HL-60 (cell line): ENCODE results near the gene GREB1.

Experiments
- DNase-seq, 2 experiments: peaks; one replicate each; pipeline ENCODE4 v3.0.0-alpha.2; 2010 to 2020; ENCODE audit warnings: low read depth in 1 of 2, low spot score in 1 of 2
- H3K27ac ChIP-seq: fragments of 250-450 bp; sonication (Bioruptor Pico); replicated peaks from 2 replicates; pipeline ENCODE4 v1.5.1; 2020; ENCODE audit warnings: mild to moderate bottlenecking, moderate library complexity
- H3K27me3 ChIP-seq: fragments of 250-450 bp; sonication (Bioruptor Pico); 2 replicates; pipeline ENCODE4 v1.5.1; 2021; ENCODE audit warnings: mild to moderate bottlenecking, moderate library complexity; ENCODE audit not compliant: insufficient read depth, poor library complexity, severe bottlenecking
- H3K4me3 ChIP-seq: replicated peaks from 2 replicates; pipeline ENCODE4 v1.5.1; 2011; ENCODE audit warnings: mild to moderate bottlenecking, control low read depth, low read length; ENCODE audit not compliant: insufficient read depth
- GABPA ChIP-seq: IDR thresholded peaks from 2 replicates; pipeline ENCODE4 v1.6.1; 2012; ENCODE audit warnings: low read depth
- POLR2AphosphoS5 ChIP-seq: IDR thresholded peaks from 2 replicates; pipeline ENCODE4 v1.6.1; 2012; ENCODE audit warnings: low read depth
- SPI1 ChIP-seq: IDR thresholded peaks from 2 replicates; pipeline ENCODE4 v1.6.1; 2012; ENCODE audit warnings: low read depth, mild to moderate bottlenecking, borderline replicate concordance
- TF ChIP-seq, protein P1 (sequence below): IDR thresholded peaks from one replicate; pipeline ENCODE4 v1.5.1; 2011; ENCODE audit warnings: low read length, control low read depth, inconsistent platforms; ENCODE audit not compliant: insufficient read depth
- TF ChIP-seq, protein P2 (sequence below): IDR thresholded peaks from 2 replicates; pipeline ENCODE4 v1.6.1; 2012; ENCODE audit warnings: low read depth; ENCODE audit not compliant: insufficient replicate concordance

Gene GREB1

DNA sequence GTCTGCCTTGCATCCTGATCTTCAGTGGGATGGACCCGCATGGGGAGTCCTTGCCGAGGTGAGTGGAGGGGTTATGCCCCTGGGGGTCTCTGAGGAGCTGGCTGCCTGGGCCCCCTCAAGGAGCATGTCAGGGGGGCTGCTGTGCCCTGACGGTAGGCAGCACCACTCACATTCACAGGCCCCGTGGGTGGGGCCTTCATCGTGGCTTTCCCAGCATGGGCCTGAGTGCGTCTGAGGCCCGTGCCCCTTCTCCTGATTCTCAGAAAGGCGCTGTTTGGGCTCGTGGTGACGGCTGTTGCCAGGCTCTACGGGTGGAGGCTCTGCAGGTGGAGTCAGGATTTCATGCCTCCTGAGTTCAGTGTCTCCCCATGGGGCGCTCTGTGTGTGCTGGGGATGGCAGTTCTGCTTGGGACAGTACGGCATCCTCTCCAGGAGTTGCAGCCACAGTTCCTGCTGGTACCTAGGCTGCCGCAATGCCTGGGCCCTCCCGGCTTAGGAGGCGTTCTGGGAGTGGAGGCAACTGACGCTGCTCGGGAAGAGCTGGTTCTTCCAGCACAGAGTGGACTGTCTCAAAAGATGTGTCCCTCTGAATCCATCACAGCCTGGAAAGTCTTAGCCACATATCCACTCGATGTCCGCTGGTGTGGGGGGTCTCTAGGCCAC lies 78.8 kb downstream of the GREB1 start:
- Histone ChIP-seq H3K4me3 (no peak overlapping the region), H3K27ac (no peak overlapping the region), H3K27me3 (no peaks in the 10 kb centered on the region)
- TF ChIP-seq, protein P1, sequence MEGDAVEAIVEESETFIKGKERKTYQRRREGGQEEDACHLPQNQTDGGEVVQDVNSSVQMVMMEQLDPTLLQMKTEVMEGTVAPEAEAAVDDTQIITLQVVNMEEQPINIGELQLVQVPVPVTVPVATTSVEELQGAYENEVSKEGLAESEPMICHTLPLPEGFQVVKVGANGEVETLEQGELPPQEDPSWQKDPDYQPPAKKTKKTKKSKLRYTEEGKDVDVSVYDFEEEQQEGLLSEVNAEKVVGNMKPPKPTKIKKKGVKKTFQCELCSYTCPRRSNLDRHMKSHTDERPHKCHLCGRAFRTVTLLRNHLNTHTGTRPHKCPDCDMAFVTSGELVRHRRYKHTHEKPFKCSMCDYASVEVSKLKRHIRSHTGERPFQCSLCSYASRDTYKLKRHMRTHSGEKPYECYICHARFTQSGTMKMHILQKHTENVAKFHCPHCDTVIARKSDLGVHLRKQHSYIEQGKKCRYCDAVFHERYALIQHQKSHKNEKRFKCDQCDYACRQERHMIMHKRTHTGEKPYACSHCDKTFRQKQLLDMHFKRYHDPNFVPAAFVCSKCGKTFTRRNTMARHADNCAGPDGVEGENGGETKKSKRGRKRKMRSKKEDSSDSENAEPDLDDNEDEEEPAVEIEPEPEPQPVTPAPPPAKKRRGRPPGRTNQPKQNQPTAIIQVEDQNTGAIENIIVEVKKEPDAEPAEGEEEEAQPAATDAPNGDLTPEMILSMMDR: no peak
- TF ChIP-seq, protein P2, sequence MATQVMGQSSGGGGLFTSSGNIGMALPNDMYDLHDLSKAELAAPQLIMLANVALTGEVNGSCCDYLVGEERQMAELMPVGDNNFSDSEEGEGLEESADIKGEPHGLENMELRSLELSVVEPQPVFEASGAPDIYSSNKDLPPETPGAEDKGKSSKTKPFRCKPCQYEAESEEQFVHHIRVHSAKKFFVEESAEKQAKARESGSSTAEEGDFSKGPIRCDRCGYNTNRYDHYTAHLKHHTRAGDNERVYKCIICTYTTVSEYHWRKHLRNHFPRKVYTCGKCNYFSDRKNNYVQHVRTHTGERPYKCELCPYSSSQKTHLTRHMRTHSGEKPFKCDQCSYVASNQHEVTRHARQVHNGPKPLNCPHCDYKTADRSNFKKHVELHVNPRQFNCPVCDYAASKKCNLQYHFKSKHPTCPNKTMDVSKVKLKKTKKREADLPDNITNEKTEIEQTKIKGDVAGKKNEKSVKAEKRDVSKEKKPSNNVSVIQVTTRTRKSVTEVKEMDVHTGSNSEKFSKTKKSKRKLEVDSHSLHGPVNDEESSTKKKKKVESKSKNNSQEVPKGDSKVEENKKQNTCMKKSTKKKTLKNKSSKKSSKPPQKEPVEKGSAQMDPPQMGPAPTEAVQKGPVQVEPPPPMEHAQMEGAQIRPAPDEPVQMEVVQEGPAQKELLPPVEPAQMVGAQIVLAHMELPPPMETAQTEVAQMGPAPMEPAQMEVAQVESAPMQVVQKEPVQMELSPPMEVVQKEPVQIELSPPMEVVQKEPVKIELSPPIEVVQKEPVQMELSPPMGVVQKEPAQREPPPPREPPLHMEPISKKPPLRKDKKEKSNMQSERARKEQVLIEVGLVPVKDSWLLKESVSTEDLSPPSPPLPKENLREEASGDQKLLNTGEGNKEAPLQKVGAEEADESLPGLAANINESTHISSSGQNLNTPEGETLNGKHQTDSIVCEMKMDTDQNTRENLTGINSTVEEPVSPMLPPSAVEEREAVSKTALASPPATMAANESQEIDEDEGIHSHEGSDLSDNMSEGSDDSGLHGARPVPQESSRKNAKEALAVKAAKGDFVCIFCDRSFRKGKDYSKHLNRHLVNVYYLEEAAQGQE: no peak
- TF ChIP-seq GABPA (no peak), SPI1 (no peak), POLR2AphosphoS5 (no peak)
- no peak for DNase-seq

DNA sequence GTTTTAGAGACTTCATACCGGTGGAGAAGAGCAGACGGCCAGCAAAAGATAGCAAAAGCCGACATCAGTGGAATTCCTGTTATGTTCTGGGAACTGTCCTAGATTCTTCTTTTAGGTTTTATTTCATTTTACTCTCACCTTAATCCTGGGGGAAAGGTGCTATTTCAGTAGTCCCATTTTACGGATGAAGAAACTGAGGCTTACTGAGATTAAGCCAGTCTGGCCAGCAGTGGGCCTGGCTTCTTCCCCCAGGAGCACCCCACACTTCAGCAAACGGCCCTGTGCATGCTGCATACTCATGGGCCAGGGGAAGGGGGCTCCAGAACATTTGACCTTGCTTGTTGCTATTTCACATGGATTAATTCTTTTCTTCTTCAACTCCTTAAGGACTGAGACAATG lies 79.5 kb downstream of the GREB1 start:
- no peak for DNase-seq
- TF ChIP-seq SPI1: no peak
- no peak for TF ChIP-seq POLR2AphosphoS5
- TF ChIP-seq, protein P2: no peak
- TF ChIP-seq, protein P1: no peak

DNA sequence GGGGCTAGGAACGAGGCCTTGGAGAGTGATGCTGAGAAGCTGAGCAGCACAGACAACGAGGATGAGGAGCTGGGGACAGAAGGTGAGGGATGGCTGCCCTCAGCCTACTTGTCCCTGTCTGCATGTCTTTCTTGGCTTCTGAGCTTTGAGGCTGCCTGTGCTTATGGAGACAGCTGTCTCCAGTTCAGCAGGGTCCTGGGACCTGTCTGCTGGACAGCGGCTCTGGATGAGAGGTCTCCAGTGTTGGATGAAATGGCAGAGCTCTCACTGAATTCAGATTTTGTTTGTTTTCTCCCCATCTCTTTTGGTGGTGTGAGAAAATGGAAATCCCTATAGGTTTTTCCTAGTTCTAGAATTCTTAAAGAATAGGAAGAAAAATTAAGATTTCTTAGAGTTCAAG lies 81.4 kb downstream of the GREB1 start:
- Histone ChIP-seq H3K4me3 (no peak overlapping the region), H3K27me3 (no peaks in the 10 kb centered on the region), H3K27ac (no peak overlapping the region)
- DNase-seq: no peak
- TF ChIP-seq, protein P2: peak; percentile 57
- TF ChIP-seq SPI1: no peak

More for the DNA sequence above, 79.5 kb downstream of the GREB1 start:
- H3K4me3 ChIP-seq: no peak overlapping the region
- H3K27me3 ChIP-seq: no peaks in the 10 kb centered on the region
- H3K27ac ChIP-seq: no peak overlapping the region
